ENCODE measurements around the gene EXOSC10. TPM values are rescaled to one million over a fixed set of nuclear protein-coding genes. Genes with fewer than 3 reads are reported as not detected.

EXOSC10 gene
- total and polyA plus RNA-seq, 2 donors (not counting 3 experiments of a cell fraction or from before 2014, with no cell fraction given) = 74.9 to 103 TPM

GRCh38 chr1:11045428-11046269, 54.0 kb downstream of the EXOSC10 start:
- H3K9ac ChIP-seq (replicated peaks; ENCODE audit: extremely low read depth, insufficient read depth, low read length) = no peak overlapping the region
- intact Hi-C loops (cut with micrococcal nuclease) (no loop called here), dilution Hi-C loops (cut with MboI; ENCODE audit: extremely low pct_ligation_motif_present, low sequenced_read_pairs) (no loop called here)
- BruUV-seq (replicated peaks) = no TSS peak
- H3K27me3 ChIP-seq (ENCODE audit: control insufficient read depth in 2 of 2, insufficient read depth in 2 of 2, low read length in 2 of 2) = no peaks in the 10 kb centered on the region
- H3K9me1 ChIP-seq (replicated peaks; ENCODE audit: control insufficient read depth, extremely low read depth, insufficient read depth, low read length) = no peaks in the 10 kb centered on the region
- no peak overlapping the region for H3K27ac ChIP-seq (ENCODE audit: insufficient read depth, low read depth, low read length)
- FAIRE-seq = no peak
- H3K4me2 ChIP-seq (ENCODE audit: insufficient read depth, low read length) = no peak overlapping the region
- POLR2A ChIA-PET = no interaction called here
- H3K9me3 ChIP-seq (replicated peaks; ENCODE audit: control insufficient read depth, insufficient read depth, low read length) = no peaks in the 10 kb centered on the region
- H3K4me3 ChIP-seq (replicated peaks in 1 of 3; ENCODE audit: insufficient read depth in 1 of 3, low read depth in 1 of 3, low read length in 3 of 3) = no peak overlapping the region
- H3K79me2 ChIP-seq (ENCODE audit: control insufficient read depth, insufficient read depth, low read length) = no peaks in the 10 kb centered on the region
- DNase-seq (ENCODE audit: low read depth, low spot score) = no peak
- TF ChIP-seq MYC (IDR thresholded peaks at IDR 0.05; ENCODE audit: low read depth, low read length) (no peak), FOS (IDR thresholded peaks at IDR 0.05; ENCODE audit: borderline replicate concordance, insufficient read depth, low read length) (no peak), JUN (IDR thresholded peaks at IDR 0.05; ENCODE audit: borderline replicate concordance, insufficient read depth, insufficient read length, low read depth) (no peak), MAX (IDR thresholded peaks at IDR 0.05; ENCODE audit: insufficient read depth, insufficient read length) (no peak), CTCF (IDR thresholded peaks at IDR 0.05; ENCODE audit: extremely low read depth in 1 of 2, insufficient read depth in 1 of 2, low read depth in 1 of 2, low read length in 2 of 2) (no peak), POLR2A (IDR thresholded peaks at IDR 0.05; ENCODE audit: low read depth, low read length) (no peak)
- no peaks in the 10 kb centered on the region for H3K4me1 ChIP-seq (ENCODE audit: control insufficient read depth, extremely low read depth, insufficient read depth, low read length)
- CTCF ChIA-PET = interaction anchor here (0.7 to 8.5 kb wide), 3 partner anchors 9 to 600 kb away, joined by 3 to 77 read pairs (median 4); no protein-coding TSS in a partner anchor
- H2AFZ ChIP-seq (ENCODE audit: low read depth, low read length) = no peak overlapping the region
- no peaks in the 10 kb centered on the region for H3K36me3 ChIP-seq (ENCODE audit: control insufficient read depth in 2 of 2, extremely low read depth in 1 of 2, insufficient read depth in 2 of 2, low read length in 2 of 2)
- H4K20me1 ChIP-seq (replicated peaks; ENCODE audit: control insufficient read depth, extremely low read depth, insufficient read depth, low read length) = no peaks in the 10 kb centered on the region
